Adipose tissue (tissue), 3 donors: ENCODE results near the gene MAGOHB. TPM values are rescaled to one million over a fixed set of nuclear protein-coding genes. Genes with fewer than 3 reads are reported as not detected.
A peak's percentile ranks its signal among the peaks of the same experiment; 100 is the strongest.
"Not testable (repeated sequence)": the region's sequence is repeated elsewhere in the genome, so short reads cannot be mapped to it uniquely, and the experiment has no call there.

Experiments
- H3K27ac ChIP-seq: one replicate; pipeline ENCODE4 v1.5.1; 2013; ENCODE audit warnings: low read depth, low read length
- WGBS, 3 donors: extraction: QIAGEN DNeasy Blood & Tissue Kit; methylation state at CpG; one replicate each; pipeline ENCODE4 v1.1.7; 2013; 5-methylcytosine and 5-hydroxymethylcytosine counted together
- polyA plus RNA-seq, 3 donors: library from polyadenylated mRNA; stranded (reverse); fragments of 200-250 nt; gene quantifications; one replicate each; pipeline ENCODE4 v1.2.3, GENCODE V29; 2013
- donor health status: healthy with polysubstance abuse.
- donor health status: Bipolar disorder and iron deficiency.
- donor health status: healthy.

MAGOHB gene
- polyA plus RNA-seq, 3 donors: 6.8 to 18.7 (median 12.3) TPM

DNA sequence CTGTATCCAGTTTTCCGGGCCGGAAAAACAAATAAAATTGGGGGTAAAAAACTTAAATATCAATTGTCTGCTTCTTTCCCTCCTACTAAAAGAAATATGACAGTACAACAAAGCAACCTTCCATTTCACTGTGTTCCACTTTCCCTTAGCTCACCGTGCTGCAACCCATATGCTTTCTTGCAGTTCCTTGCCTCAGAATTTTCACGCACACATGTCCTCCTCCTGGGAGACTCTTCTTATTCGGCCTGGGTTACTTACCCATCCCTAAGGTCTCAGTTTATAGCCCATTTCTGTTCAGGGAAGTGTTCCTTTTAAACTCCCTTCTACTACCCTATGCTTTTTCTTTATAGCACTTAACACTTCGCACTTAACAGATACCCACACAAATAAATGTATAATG is 4.5 kb upstream of the MAGOHB start:
- no peak overlapping the region for H3K27ac ChIP-seq
- 85 to 91% (median 87%) methylated on average over 6 of the region's 6 CpGs for WGBS, 3 donors

DNA sequence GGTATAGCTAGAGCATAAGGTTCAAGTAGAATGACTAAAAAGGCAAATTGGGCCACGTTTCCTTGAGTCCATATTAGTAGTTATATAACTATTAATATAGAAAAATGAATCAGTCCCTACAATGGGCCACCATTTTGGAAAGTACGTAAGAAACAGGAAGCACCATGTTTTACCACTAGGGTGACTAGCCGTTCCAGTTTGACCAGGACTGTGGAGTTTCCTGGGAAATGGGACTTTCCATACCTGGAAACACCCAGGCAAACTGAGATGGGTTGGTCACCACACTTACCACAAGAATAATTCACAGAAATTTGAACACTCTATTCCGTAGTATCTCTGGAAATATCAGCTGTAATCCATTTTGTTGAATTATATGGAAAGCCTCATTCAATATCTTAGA is 2.1 kb upstream of the MAGOHB start:
- 62 to 81% (median 71%) methylated on average over 4 of the region's 4 CpGs for WGBS, 3 donors
- no peak overlapping the region for H3K27ac ChIP-seq

GRCh38 chr12:10614056-10614370 is 604 bp upstream of the MAGOHB start:
- H3K27ac ChIP-seq: no peak overlapping the region
- 14 to 28% (median 27%) methylated on average over 4 of the region's 4 CpGs for WGBS, 3 donors

DNA sequence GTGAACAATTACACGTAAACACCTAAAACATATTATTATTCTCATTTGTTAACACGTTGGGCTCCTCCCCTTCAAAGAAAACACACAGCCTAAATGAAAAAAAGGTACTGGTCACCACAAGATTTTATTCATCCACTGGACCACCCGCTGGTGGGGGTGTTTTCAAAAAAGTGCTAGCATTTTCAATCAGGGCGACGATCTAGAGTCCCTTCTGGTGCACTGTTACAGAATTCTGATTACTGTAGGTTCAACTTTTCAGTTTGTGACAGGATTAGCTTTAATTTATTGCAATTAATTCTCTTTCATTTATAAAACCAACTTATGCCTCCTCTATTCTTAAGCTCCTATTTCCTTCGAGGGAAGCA is 443 bp downstream of the MAGOHB start:
- H3K27ac ChIP-seq: peak overlapping the region; percentile 28
- 0 to 1% (median 1%) methylated on average over 6 of the region's 6 CpGs for WGBS, 3 donors

DNA sequence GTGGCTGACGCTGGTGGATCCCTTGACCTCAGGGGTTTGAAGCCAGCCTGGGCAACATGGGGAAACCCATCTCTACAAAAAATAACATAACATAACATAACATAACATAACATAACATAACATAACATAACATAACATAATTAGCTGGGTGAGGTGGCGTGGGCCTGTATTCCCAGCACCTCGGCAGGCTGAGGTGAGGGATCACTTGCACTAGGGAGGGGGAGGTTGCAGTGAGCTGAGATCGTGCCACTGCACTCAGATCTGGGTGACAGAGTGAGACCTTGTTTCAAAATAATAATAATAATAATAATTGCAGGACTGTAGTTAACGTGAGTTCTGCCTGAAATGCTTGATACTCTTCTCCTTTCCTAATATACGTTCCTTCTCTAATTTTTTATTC is 1.3 kb downstream of the MAGOHB start:
- 66 to 78% (median 76%) methylated on average over 6 of the region's 6 CpGs for WGBS, 3 donors
- no peak overlapping the region for H3K27ac ChIP-seq

- WGBS, 3 donors: 88 to 92% (median 91%) methylated on average over 4 of the region's 4 CpGs
- H3K27ac ChIP-seq: not testable (repeated sequence)
These were observed 2.2 kb downstream of the MAGOHB start for GRCh38 chr12:10611258-10611657.

DNA sequence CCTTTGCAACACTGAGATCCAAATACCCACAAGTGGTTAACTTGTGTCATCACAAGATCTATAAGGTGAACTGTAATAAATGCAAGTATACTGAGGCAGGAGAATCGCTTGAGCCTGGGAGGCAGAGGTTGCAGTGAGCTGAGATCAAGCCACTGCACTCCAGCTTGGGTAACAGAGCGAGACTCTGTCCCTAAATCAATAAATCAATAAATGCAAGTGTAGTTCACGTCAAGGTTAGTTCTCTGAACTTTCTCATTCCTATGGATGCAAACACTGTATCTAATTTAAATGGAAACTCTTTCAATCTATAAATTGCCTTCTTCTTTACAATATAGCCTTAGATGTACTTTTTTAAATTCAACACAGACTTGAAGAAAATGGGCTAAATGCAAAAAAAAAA is 3.2 kb downstream of the MAGOHB start:
- H3K27ac ChIP-seq: no peak overlapping the region
- WGBS, 3 donors: 41 to 96% (median 92%) methylated on average over 3 of the region's 3 CpGs

DNA sequence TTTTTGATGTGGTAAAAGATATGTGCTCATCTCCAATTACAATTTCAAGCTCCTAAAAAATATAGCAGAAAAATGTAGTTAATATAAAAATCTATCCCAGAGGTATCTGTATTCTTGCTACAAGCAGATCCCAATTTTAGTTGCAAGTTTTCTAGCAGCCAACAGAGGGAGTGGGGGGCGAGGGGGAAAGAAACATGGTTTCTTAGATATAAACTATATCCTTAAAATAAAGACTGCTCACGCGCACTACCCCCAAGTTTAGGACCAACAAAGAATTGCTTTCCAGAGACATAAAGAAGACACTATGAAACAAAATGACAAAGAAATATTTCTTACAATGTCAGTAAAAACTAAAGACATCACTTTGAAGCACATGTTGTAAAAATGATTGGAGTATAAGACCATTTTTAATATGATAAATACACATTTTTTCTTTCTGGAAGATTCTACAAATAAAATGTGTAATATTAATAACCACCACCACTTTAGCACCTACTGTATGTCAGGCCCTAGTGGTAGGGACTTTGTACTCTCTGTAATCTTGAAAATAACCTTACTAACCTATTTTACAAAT is 5.4 kb downstream of the MAGOHB start:
- no peak overlapping the region for H3K27ac ChIP-seq
- 88 to 91% (median 90%) methylated on average over 3 of the region's 3 CpGs for WGBS, 3 donors

GRCh38 chr12:10601860-10602259 is 11.5 kb downstream of the MAGOHB start:
- WGBS, 3 donors: 94 to 98% (median 98%) methylated on average over 2 of the region's 2 CpGs
- no peak overlapping the region for H3K27ac ChIP-seq

GRCh38 chr12:10600988-10601387 is 12.4 kb downstream of the MAGOHB start:
- 84 to 93% (median 86%) methylated on average over 6 of the region's 6 CpGs for WGBS, 3 donors

DNA sequence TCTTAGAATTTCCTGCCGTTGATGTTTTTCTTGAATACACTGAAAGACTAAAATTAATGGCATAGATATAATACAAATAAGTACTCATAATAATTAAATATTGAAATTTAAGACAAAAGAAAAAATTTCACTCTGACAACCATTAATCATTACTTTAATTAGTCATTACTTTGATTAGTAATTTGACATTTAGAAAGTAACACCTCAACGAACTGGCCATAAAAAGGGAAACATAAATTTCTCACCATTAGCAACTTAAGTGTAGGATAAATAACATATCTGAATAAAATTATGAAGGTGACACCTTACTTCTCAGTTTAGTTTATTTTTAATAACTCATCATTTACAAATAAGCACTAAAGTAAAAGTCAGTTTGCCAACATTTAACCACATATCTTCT is 17.5 kb downstream of the MAGOHB start:
- 49 to 68% (median 65%) methylated on average over 2 of the region's 2 CpGs for WGBS, 3 donors

More at GRCh38 chr12:10600988-10601387, 12.4 kb downstream of the MAGOHB start:
- H3K27ac ChIP-seq: no peak overlapping the region

DNA sequence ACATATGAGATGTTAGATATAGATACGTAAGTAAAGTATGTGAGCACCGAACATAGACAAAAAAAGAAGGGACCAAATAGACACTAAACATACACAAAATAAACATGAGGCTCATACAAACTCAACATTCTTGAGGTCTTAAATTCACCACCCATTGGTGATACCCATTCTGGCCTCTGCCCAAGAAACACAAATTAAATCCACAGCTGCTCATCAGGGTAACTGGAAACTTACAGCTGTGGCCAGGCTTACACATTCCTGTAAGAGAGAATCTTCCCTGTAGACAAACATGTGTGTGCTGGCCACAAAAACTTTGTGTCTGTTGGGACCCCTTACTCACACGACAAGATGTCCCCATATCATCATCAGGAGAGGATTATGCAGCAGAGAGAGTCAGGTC is 22.4 kb downstream of the MAGOHB start:
- no peak overlapping the region for H3K27ac ChIP-seq
- 95 to 98% (median 96%) methylated on average over 3 of the region's 3 CpGs for WGBS, 3 donors

More for the DNA sequence above, 17.5 kb downstream of the MAGOHB start:
- H3K27ac ChIP-seq: no peak overlapping the region

DNA sequence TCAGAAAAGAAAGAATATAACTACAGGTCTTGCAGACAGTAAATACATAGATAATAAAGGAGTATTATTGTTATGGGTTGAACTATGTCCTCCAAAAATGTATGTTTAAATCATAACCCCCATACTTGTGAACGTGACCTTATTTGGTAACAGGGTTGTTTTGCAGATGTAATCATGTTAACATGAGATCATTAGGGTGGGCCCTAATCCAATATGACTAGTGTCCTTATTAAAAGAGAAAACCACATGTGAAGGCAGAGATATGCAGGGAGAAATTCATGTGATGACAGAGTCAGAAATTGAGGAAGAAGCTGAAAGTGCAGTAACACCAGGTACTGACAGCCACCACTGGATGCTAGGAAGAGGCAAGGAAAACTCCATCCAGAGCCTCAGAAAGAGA is 29.0 kb downstream of the MAGOHB start:
- 72 to 88% (median 83%) methylated on average over 1 of the region's 1 CpG for WGBS, 3 donors
- H3K27ac ChIP-seq: no peak overlapping the region

DNA sequence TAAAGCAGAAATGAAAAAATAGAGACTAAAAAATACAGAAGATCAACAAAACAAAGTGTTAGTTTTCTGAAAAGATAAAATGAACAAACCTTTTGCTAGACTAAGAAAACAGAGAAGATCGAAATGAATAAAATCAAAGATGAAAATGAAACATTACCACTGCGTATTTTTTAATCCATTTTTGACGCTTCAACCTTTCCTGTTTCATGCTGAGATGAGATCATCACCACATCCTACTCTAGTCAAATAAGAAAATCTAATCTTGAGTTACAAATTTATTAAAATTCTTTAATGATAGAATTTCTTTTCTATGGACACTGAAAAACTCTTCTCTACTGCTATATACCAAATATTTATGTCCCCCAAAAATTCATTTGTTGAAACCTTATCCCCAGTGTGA is 30.7 kb downstream of the MAGOHB start:
- H3K27ac ChIP-seq: no peak overlapping the region
- 95 to 96% (median 95%) methylated on average over 3 of the region's 3 CpGs for WGBS, 3 donors

- not testable (repeated sequence) for H3K27ac ChIP-seq
- 83 to 98% (median 96%) methylated on average over 3 of the region's 3 CpGs for WGBS, 3 donors
These were observed 31.3 kb downstream of the MAGOHB start for GRCh38 chr12:10582133-10582532.

DNA sequence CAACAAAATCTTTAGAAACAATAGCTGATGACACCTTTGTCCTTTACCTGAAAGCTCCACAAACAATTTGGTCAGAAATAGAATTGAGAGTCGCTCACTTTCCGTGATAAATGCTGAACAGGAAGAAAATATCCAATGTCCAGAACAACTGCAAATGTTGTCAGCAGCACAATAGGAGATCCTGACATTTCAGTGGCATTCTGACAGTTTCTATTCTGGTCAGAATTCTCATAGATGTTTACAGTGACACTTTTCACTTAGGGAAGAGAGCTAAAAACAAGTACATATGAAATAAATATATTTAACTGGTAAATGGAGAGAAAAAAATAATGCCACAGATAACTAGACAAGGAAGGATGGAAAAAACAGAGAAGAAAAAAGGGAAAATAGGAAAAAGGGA is 39.1 kb downstream of the MAGOHB start:
- 69 to 83% (median 77%) methylated on average over 2 of the region's 2 CpGs for WGBS, 3 donors
- no peak overlapping the region for H3K27ac ChIP-seq

DNA sequence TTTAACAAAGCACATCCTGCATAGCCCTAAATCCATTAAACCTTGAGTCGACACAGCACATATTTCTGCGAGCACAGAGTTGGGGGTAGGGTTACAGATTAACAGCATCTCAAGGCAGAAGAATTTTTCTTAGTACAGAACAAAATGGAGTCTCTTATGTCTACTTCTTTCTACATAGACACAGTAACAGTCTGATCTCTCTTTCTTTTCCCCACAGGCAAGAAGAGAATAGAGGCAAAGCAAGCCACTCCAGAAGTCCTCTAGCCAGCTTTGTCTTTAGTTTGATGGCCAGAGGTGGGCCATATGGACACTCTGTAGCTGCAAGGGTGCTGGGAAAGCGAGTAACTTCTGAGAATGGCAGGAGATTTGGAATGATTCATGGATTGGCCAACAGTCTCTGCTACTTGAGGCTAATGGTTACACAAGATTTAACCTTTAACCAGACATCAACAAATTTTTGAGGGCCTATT is 41.4 kb downstream of the MAGOHB start:
- H3K27ac ChIP-seq: not testable (repeated sequence)
- WGBS, 3 donors: 34 to 61% (median 57%) methylated on average over 3 of the region's 3 CpGs

DNA sequence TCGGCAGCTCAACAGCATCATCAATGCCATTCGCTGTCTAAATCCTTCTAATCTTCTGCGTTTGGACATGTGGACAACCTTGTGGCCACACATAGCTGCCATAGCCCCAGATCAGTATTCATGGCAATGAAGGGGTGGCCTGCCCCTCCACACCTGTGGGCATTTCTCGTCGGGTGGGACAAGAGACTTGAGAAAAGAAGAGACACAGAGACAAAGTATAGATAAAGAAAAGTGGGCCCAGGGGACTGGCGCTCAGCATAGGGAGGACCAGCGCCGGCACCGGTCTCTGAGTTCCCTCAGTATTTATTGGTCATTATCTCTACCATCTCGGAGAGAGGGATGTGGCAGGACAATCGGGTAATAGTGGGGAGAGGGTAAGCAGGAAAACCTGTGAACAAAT is 42.3 kb downstream of the MAGOHB start:
- no peak overlapping the region for H3K27ac ChIP-seq
- 81 to 91% (median 90%) methylated on average over 11 of the region's 11 CpGs for WGBS, 3 donors

DNA sequence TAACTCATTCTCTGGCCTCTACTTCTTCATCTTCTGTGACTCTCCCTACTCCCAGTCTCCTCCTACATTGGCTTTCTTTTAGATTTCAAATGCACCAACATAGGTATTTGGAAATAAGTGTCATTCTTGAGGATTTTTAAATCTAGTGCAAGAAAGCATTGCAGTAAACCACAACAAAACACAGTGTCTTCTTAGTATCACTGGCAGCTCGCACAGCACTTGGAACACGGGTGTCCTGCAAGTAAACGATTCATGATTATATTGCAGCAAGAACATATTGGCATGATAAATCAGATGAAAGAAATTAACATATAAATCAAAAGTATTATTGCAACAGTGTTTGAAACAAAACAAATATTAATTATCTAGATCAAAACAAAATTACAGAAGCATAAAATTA is 45.6 kb downstream of the MAGOHB start:
- WGBS, 3 donors: 67 to 86% (median 77%) methylated on average over 3 of the region's 3 CpGs
- no peak overlapping the region for H3K27ac ChIP-seq

- H3K27ac ChIP-seq: no peak overlapping the region
- WGBS, 3 donors: 67 to 75% (median 67%) methylated on average over 3 of the region's 3 CpGs
These were observed 49.4 kb downstream of the MAGOHB start for GRCh38 chr12:10563966-10564365.

DNA sequence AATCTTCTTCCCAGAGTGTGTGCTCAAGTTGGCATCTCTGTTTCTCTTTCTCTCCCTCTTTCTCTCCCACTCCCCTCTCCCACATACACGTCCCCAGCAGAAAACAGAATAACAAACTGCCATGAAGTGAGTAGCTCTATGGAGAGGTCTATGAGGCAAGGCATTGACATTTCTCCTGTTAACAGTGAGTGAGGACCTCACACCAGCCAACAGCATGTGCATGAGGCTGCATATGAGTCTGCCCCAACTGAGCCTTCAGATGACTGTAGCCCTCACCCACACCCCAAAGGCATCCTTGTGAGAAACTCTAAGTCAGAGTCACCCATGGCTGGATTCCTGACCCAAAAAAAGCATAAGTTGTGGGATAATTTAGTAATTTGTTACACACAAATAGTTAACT is 50.4 kb downstream of the MAGOHB start:
- WGBS, 3 donors: 89 to 100% (median 95%) methylated on average over 1 of the region's 1 CpG
- no peak overlapping the region for H3K27ac ChIP-seq
